IMR-90 (cell line): ENCODE measurements around the gene LOXL4. TPM values are rescaled to one million over a fixed set of nuclear protein-coding genes. Genes with fewer than 3 reads are reported as not detected.

ENCODE experiments used
- ATAC-seq: fragments of 200-7000 bp; cut with Tn5 transposase; 2 replicates; pipeline ENCODE4 v1.9.1; 2020; ENCODE audit warnings: low read depth, mild to moderate bottlenecking, moderate library complexity
- BruUV-seq: library from RNA; stranded (reverse); fragments of 400-500 nt; replicated peaks from 2 replicates; lab custom pipeline; 2021; lab: Mats Ljungman, UMichigan
- CTCF ChIA-PET: fragments of 300-600 bp; formaldehyde crosslinking; extraction: SDS; loops from one replicate; lab custom pipeline; 2021; ENCODE audit warnings: antibody characterized with exemption; lab: Yijun Ruan, JAX
- POLR2A ChIA-PET: fragments of 300-600 bp; sonication (Branson Sonifier 250); formaldehyde crosslinking; loops from one replicate; lab custom pipeline; 2022; ENCODE audit warnings: antibody characterized with exemption; ENCODE audit not compliant: unreplicated experiment; lab: Charles Lee
- DNase-seq: peaks from one replicate; pipeline ENCODE4 v3.0.0; 2013
- H2AFZ ChIP-seq: replicated peaks from 2 replicates; pipeline ENCODE3; 2013; ENCODE audit warnings: low read length, mild to moderate bottlenecking; ENCODE audit not compliant: poor library complexity
- H2AK5ac ChIP-seq: 2 replicates; pipeline ENCODE4 v1.6.1; 2013; ENCODE audit warnings: low read depth, low read length, inconsistent platforms
- H2AK9ac ChIP-seq: replicated peaks from 2 replicates; pipeline ENCODE3; 2013; ENCODE audit warnings: mild to moderate bottlenecking, low read depth, low read length, moderate library complexity; ENCODE audit not compliant: poor library complexity
- H2BK120ac ChIP-seq: 2 replicates; pipeline ENCODE4 v1.6.1; 2013; ENCODE audit warnings: low read depth, low read length, inconsistent platforms
- H2BK15ac ChIP-seq: 3 replicates; pipeline ENCODE4 v1.6.1; 2013; ENCODE audit warnings: low read depth, low read length, inconsistent platforms
- H2BK20ac ChIP-seq: 2 replicates; pipeline ENCODE4 v1.6.1; 2013; ENCODE audit warnings: low read depth, mild to moderate bottlenecking, inconsistent platforms, low read length, moderate library complexity
- H2BK5ac ChIP-seq: 2 replicates; pipeline ENCODE4 v1.6.1; 2013; ENCODE audit warnings: mild to moderate bottlenecking, low read depth, low read length, inconsistent platforms; ENCODE audit not compliant: poor library complexity, severe bottlenecking
- H3K14ac ChIP-seq: replicated peaks from 2 replicates; pipeline ENCODE4 v1.6.1; 2013; ENCODE audit warnings: low read depth, low read length, inconsistent platforms
- H3K18ac ChIP-seq: 2 replicates; pipeline ENCODE4 v1.6.1; 2013; ENCODE audit warnings: low read depth, low read length, control low read depth
- H3K23ac ChIP-seq: 2 replicates; pipeline ENCODE4 v1.6.1; 2013; ENCODE audit warnings: low read depth, low read length, inconsistent platforms
- H3K27ac ChIP-seq: 2 replicates; pipeline ENCODE4 v1.5.1; 2013; ENCODE audit warnings: mild to moderate bottlenecking, control low read depth, low read length; ENCODE audit not compliant: insufficient read depth
- H3K27me3 ChIP-seq: 2 replicates; pipeline ENCODE4 v1.6.1; 2013; ENCODE audit warnings: low read length; ENCODE audit not compliant: control insufficient read depth, insufficient read depth
- H3K36me3 ChIP-seq: 2 replicates; pipeline ENCODE4 v1.6.1; 2013; ENCODE audit warnings: low read length, mixed read lengths; ENCODE audit not compliant: control insufficient read depth, insufficient read depth
- H3K4ac ChIP-seq: 2 replicates; pipeline ENCODE4 v1.6.1; 2013; ENCODE audit warnings: low read depth, low read length, inconsistent platforms
- H3K4me1 ChIP-seq: 2 replicates; pipeline ENCODE4 v1.6.1; 2013; ENCODE audit warnings: low read length, mixed read lengths; ENCODE audit not compliant: control insufficient read depth, insufficient read depth
- H3K4me2 ChIP-seq: 2 replicates; pipeline ENCODE4 v1.6.1; 2013; ENCODE audit warnings: low read depth, mild to moderate bottlenecking, control low read depth, low read length, moderate library complexity
- H3K4me3 ChIP-seq: 2 replicates; pipeline ENCODE4 v1.5.1; 2013; ENCODE audit warnings: low read depth, mild to moderate bottlenecking, control low read depth, low read length, moderate library complexity; ENCODE audit not compliant: insufficient read depth
- H3K56ac ChIP-seq: 2 replicates; pipeline ENCODE4 v1.6.1; 2013; ENCODE audit warnings: low read length, inconsistent platforms; ENCODE audit not compliant: insufficient read depth; ENCODE audit errors: extremely low read depth
- H3K79me1 ChIP-seq, 2 experiments: 2 replicates each; pipeline ENCODE4 v1.6.1; 2013; ENCODE audit warnings: low read length in 2 of 2, inconsistent platforms in 1 of 2, low read depth in 1 of 2
- H3K9ac ChIP-seq: 2 replicates; pipeline ENCODE4 v1.6.1; 2013; ENCODE audit warnings: low read depth, low read length, control low read depth
- H3K9me1 ChIP-seq: 2 replicates; pipeline ENCODE4 v1.6.1; 2013; ENCODE audit warnings: low read length, inconsistent platforms; ENCODE audit not compliant: insufficient read depth
- H3K9me3 ChIP-seq: 2 replicates; pipeline ENCODE4 v1.6.1; 2013; ENCODE audit warnings: low read length; ENCODE audit not compliant: control insufficient read depth, insufficient read depth
- H4K20me1 ChIP-seq: 2 replicates; pipeline ENCODE4 v1.6.1; 2013; ENCODE audit warnings: low read length, inconsistent platforms; ENCODE audit not compliant: insufficient read depth
- H4K5ac ChIP-seq: 2 replicates; pipeline ENCODE4 v1.6.1; 2013; ENCODE audit warnings: mild to moderate bottlenecking, low read depth, low read length, control low read depth
- H4K8ac ChIP-seq, 2 experiments: 2 replicates each; pipeline ENCODE4 v1.6.1; 2013; ENCODE audit warnings: low read depth in 2 of 2, low read length in 2 of 2, control low read depth in 1 of 2, inconsistent platforms in 1 of 2
- H4K91ac ChIP-seq: 2 replicates; pipeline ENCODE4 v1.6.1; 2013; ENCODE audit warnings: low read depth, low read length, inconsistent platforms; ENCODE audit not compliant: insufficient read depth
- BHLHE40 ChIP-seq: fragments of 150-350 bp; IDR thresholded peaks from 2 replicates; pipeline ENCODE4 v1.6.1; 2016; ENCODE audit warnings: mild to moderate bottlenecking, low read depth, low read length
- CHD1 ChIP-seq: IDR thresholded peaks from 2 replicates; pipeline ENCODE4 v1.6.1; 2012; ENCODE audit warnings: low read depth, low read length, improper control_type of control experiment
- CTCF ChIP-seq: conservative IDR thresholded peaks from 2 replicates; pipeline ENCODE4 v1.5.1; 2012; ENCODE audit warnings: mild to moderate bottlenecking, low read depth, low read length, improper control_type of control experiment
- FOS ChIP-seq: fragments of 150-350 bp; IDR thresholded peaks from 2 replicates; pipeline ENCODE4 v1.6.1; 2016; ENCODE audit warnings: low read depth, low read length
- MAFK ChIP-seq: IDR thresholded peaks from 2 replicates; pipeline ENCODE4 v1.6.1; 2012; ENCODE audit warnings: low read depth, low read length, improper control_type of control experiment
- MAZ ChIP-seq: IDR thresholded peaks from 2 replicates; pipeline ENCODE4 v1.6.1; 2012; ENCODE audit warnings: low read depth, mild to moderate bottlenecking, low read length, improper control_type of control experiment, moderate library complexity, borderline replicate concordance
- MXI1 ChIP-seq: IDR thresholded peaks from 2 replicates; pipeline ENCODE4 v1.6.1; 2012; ENCODE audit warnings: low read depth, mild to moderate bottlenecking, low read length, moderate library complexity, borderline replicate concordance
- NFE2L2 ChIP-seq: fragments of 150-350 bp; IDR thresholded peaks from 2 replicates; pipeline ENCODE4 v1.6.1; 2016; ENCODE audit warnings: low read depth, mild to moderate bottlenecking, low read length
- RAD21 ChIP-seq: IDR thresholded peaks from 2 replicates; pipeline ENCODE4 v1.6.1; 2012; ENCODE audit warnings: low read length, improper control_type of control experiment
- RCOR1 ChIP-seq: IDR thresholded peaks from 2 replicates; pipeline ENCODE4 v1.6.1; 2012; ENCODE audit warnings: mild to moderate bottlenecking, low read length, improper control_type of control experiment; ENCODE audit not compliant: insufficient replicate concordance
- RFX5 ChIP-seq: IDR thresholded peaks from 2 replicates; pipeline ENCODE4 v1.8.0; 2012; ENCODE audit warnings: low read depth, mild to moderate bottlenecking, low read length, moderate library complexity
- SMC3 ChIP-seq: fragments of 150-350 bp; IDR thresholded peaks from 2 replicates; pipeline ENCODE4 v1.6.1; 2016; ENCODE audit warnings: low read depth, mild to moderate bottlenecking, antibody characterized with exemption, low read length, moderate library complexity
- WGBS, 2 experiments: methylation state at CpG; one replicate each; pipeline versions ENCODE4 v1.1.5 to v1.1.7; 2013; ENCODE audit warnings: missing lambda C conversion rate in 2 of 2; ENCODE audit not compliant: insufficient read length in 1 of 2; ENCODE audit errors: extremely low coverage in 2 of 2; 5-methylcytosine and 5-hydroxymethylcytosine counted together
- dilution Hi-C: fragments of 300-500 bp; cut with HindIII; formaldehyde crosslinking; loops from one replicate; pipeline ENCODE4 v1.14.3; 2018; ENCODE audit warnings: low sequenced_read_pairs; ENCODE audit not compliant: unreplicated experiment
- in situ Hi-C: fragments of 300-500 bp; cut with MboI; formaldehyde crosslinking; loops from 3 replicates; pipeline ENCODE4 v1.14.3; 2019; ENCODE audit warnings: low sequenced_read_pairs, inconsistent platforms, mixed read lengths
- intact Hi-C: fragments of 100-400 bp; cut with micrococcal nuclease; formaldehyde crosslinking; loops from 2 replicates; pipeline ENCODE4 v1.10.0; 2022
- polyA plus RNA-seq, 3 experiments: library from polyadenylated mRNA; depleted of rRNA; stranded (reverse); fragments of >200 nt; gene quantifications; 2 replicates each; pipeline ENCODE4 v1.2.3, GENCODE V29; 2012; ENCODE audit warnings: low replicate concordance in 1 of 3
- total RNA-seq: library from RNA; depleted of rRNA; stranded (reverse); fragments of >200 nt; gene quantifications from 2 replicates; pipeline ENCODE4 v1.2.3, GENCODE V29; 2012
- TF ChIP-seq, protein P1 (sequence below): fragments of 150-350 bp; IDR thresholded peaks from 2 replicates; pipeline ENCODE4 v1.6.1; 2017; ENCODE audit warnings: mild to moderate bottlenecking, antibody characterized with exemption, low read length, low read depth
- TF ChIP-seq, protein P2 (sequence below): fragments of 150-350 bp; IDR thresholded peaks from 2 replicates; pipeline ENCODE4 v1.6.1; 2016; ENCODE audit warnings: low read depth, mild to moderate bottlenecking, low read length, moderate library complexity, borderline replicate concordance

LOXL4 gene
- total and polyA plus RNA-seq, 2 of the 4 experiments (the other 2 are of a cell fraction): 20.8 to 26.7 TPM

DNA sequence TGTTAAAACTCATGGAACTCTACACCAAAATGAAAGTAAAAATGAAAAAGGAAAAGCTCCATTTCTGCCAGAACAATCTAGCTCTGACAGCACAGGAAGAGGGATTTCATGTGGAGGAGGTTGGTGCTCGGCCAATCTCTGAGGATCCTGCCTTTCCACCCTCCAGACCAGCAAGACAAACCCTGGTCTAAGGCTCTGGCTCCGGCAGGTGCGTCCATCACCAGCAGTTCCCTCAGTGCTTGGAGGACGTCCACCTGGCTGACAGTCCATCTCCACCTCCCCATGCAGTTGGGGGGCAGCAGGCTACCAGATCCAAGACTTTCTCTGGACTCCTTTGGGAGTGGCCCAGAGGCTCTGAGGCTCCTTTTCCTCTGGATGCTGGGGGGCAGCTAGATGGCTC lies 25.0 kb upstream of the LOXL4 start:
- Histone ChIP-seq H3K4ac (no peak overlapping the region), H3K27me3 (peaks cover 38% of the 10 kb centered on the region), H4K5ac (no peak overlapping the region), H2BK20ac (no peak overlapping the region), H2AK5ac (no peak overlapping the region), H2BK5ac (no peak overlapping the region), H3K14ac (no peak overlapping the region), H4K91ac (no peak overlapping the region), H3K36me3 (no peaks in the 10 kb centered on the region), H4K20me1 (no peaks in the 10 kb centered on the region), H2BK120ac (no peak overlapping the region), H2BK15ac (no peak overlapping the region), H2AK9ac (no peak overlapping the region), H3K56ac (no peak overlapping the region), H3K79me1 (no peaks in the 10 kb centered on the region), H3K18ac (no peak overlapping the region), H3K9me3 (no peaks in the 10 kb centered on the region), H3K23ac (no peak overlapping the region), H3K4me1 (no peaks in the 10 kb centered on the region; the same call in 1 of the 2 replicates), H3K4me3 (no peak overlapping the region), H3K9ac (no peak overlapping the region), H4K8ac (no peak overlapping the region), H3K27ac (no peak overlapping the region), H2AFZ (no peak overlapping the region), H3K4me2 (no peak overlapping the region), H3K9me1 (no peaks in the 10 kb centered on the region)
- intact Hi-C loops: no loop called here
- DNase-seq (no peak), ATAC-seq (no peak)
- CTCF ChIA-PET: interaction anchor here (0.6 to 1.6 kb wide), 3 partner anchors 17 to 50 kb away, joined by 3 to 5 read pairs (median 4); no protein-coding TSS in a partner anchor
- BruUV-seq: no TSS peak
- POLR2A ChIA-PET: no interaction called here
- TF ChIP-seq MXI1 (no peak), CTCF (no peak), RFX5 (no peak), SMC3 (no peak), RAD21 (no peak), FOS (no peak), MAFK (no peak), RCOR1 (no peak), MAZ (no peak), CHD1 (no peak), BHLHE40 (no peak), NFE2L2 (no peak)
- TF ChIP-seq, protein P1, sequence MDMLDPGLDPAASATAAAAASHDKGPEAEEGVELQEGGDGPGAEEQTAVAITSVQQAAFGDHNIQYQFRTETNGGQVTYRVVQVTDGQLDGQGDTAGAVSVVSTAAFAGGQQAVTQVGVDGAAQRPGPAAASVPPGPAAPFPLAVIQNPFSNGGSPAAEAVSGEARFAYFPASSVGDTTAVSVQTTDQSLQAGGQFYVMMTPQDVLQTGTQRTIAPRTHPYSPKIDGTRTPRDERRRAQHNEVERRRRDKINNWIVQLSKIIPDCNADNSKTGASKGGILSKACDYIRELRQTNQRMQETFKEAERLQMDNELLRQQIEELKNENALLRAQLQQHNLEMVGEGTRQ: no peak
- TF ChIP-seq, protein P2, sequence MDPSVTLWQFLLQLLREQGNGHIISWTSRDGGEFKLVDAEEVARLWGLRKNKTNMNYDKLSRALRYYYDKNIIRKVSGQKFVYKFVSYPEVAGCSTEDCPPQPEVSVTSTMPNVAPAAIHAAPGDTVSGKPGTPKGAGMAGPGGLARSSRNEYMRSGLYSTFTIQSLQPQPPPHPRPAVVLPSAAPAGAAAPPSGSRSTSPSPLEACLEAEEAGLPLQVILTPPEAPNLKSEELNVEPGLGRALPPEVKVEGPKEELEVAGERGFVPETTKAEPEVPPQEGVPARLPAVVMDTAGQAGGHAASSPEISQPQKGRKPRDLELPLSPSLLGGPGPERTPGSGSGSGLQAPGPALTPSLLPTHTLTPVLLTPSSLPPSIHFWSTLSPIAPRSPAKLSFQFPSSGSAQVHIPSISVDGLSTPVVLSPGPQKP: no peak
- WGBS, 2 experiments: no CpG with 5 or more reads among the region's 4 CpGs
- dilution Hi-C loops: no loop called here
- in situ Hi-C loops: no loop called here
